ENCODE data around the gene THOC2.
"Not testable (repeated sequence)": the region's sequence is repeated elsewhere in the genome, so short reads cannot be mapped to it uniquely, and the experiment has no call there.

The THOC2 gene

DNA sequence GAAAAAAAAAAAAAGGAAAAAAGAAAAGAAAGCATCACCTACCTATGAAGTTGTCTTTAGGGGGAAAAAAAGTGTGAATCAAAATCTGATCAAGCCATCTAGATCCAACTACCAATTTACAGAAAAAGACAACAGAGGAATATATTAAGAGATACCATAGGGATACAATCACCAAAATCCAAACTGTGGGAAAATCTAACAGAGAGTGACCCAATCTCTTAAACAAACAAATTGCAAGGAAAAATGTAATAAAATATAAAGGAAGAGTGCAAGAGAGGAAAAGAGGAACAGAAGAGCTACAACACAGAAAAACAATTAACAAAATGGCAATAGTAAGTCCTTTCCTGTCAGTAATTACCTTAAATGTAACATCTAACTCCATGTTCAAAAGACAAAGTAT lies 19.0 kb downstream of the THOC2 start:
- Histone ChIP-seq H3K9me3 (ENCODE audit: control insufficient read depth in 1 of 2, low read length in 2 of 2) (no peaks in the 10 kb centered on the region), H3K27me3 (ENCODE audit: control insufficient read depth in 1 of 2, insufficient read depth in 2 of 2, low read length in 2 of 2) (no peaks in the 10 kb centered on the region), H3K9ac (ENCODE audit: low read depth in 1 of 2, low read length in 2 of 2) (no peak overlapping the region), H3K36me3 (ENCODE audit: control insufficient read depth in 1 of 2, insufficient read depth in 2 of 2, low read length in 2 of 2) (no peaks in the 10 kb centered on the region), H3K4me1 (ENCODE audit: control insufficient read depth in 1 of 2, insufficient read depth in 2 of 2, low read length in 2 of 2) (no peaks in the 10 kb centered on the region), H3K4me3 (ENCODE audit: low read depth in 1 of 2, low read length in 2 of 2) (no peak overlapping the region), H3K27ac (ENCODE audit: low read depth, low read length) (no peak overlapping the region)

DNA sequence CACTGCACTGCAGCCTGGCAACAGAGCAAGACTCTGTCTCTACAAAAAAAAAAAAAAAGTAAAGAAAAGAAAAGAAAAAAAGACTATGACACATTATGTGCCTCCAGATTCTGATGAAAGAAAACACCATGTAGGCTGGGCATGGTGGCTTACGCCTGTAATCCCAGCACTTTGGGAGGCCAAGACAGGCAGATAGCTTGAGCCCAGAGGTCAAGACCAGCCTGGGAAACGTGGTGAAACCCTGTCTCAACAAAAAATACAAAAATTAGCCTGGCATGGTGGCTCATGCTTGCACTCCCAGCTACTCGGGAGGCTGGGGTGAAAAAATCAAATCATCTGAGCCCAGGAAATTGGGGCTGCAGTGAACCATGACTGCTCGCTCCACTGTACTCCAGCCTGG lies 19.4 kb downstream of the THOC2 start:
- no peak overlapping the region for H3K27ac ChIP-seq (ENCODE audit: low read depth, low read length)
- H3K36me3 ChIP-seq (ENCODE audit: control insufficient read depth in 1 of 2, insufficient read depth in 2 of 2, low read length in 2 of 2) = no peaks in the 10 kb centered on the region
- no peak overlapping the region for H3K4me3 ChIP-seq (ENCODE audit: low read depth in 1 of 2, low read length in 2 of 2)

DNA sequence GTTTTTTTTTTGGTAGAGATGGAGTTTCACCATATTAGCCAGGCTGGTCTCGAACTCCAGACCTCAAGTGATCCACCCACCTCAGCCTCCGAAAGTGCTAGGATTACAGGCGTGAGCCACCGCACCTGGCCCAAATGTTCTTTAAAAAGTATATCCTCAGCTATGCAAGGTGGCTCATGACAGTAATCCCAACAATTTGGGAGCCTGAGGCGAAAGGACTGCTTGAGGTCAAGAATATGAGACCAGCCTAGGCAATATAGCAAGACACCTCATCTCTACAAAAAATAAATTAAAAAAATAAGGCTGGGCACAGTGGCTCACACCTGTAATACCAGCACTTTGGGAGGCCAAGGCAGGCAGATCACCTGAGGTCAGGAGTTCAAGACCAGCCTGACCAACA lies 21.7 kb downstream of the THOC2 start:
- not testable (repeated sequence) for H3K4me1 ChIP-seq (ENCODE audit: control insufficient read depth in 1 of 2, insufficient read depth in 2 of 2, low read length in 2 of 2); H3K27ac ChIP-seq (ENCODE audit: low read depth, low read length); H3K9ac ChIP-seq (ENCODE audit: low read depth in 1 of 2, low read length in 2 of 2); H3K9me3 ChIP-seq (ENCODE audit: control insufficient read depth in 1 of 2, low read length in 2 of 2); H3K4me3 ChIP-seq (ENCODE audit: low read depth in 1 of 2, low read length in 2 of 2); H3K36me3 ChIP-seq (ENCODE audit: control insufficient read depth in 1 of 2, insufficient read depth in 2 of 2, low read length in 2 of 2); H3K27me3 ChIP-seq (ENCODE audit: control insufficient read depth in 1 of 2, insufficient read depth in 2 of 2, low read length in 2 of 2)

More for the DNA sequence above, 19.4 kb downstream of the THOC2 start:
- H3K4me1 ChIP-seq (ENCODE audit: control insufficient read depth in 1 of 2, insufficient read depth in 2 of 2, low read length in 2 of 2) = no peaks in the 10 kb centered on the region
- H3K9ac ChIP-seq (ENCODE audit: low read depth in 1 of 2, low read length in 2 of 2) = no peak overlapping the region
- no peaks in the 10 kb centered on the region for H3K9me3 ChIP-seq (ENCODE audit: control insufficient read depth in 1 of 2, low read length in 2 of 2)
- no peaks in the 10 kb centered on the region for H3K27me3 ChIP-seq (ENCODE audit: control insufficient read depth in 1 of 2, insufficient read depth in 2 of 2, low read length in 2 of 2)

DNA sequence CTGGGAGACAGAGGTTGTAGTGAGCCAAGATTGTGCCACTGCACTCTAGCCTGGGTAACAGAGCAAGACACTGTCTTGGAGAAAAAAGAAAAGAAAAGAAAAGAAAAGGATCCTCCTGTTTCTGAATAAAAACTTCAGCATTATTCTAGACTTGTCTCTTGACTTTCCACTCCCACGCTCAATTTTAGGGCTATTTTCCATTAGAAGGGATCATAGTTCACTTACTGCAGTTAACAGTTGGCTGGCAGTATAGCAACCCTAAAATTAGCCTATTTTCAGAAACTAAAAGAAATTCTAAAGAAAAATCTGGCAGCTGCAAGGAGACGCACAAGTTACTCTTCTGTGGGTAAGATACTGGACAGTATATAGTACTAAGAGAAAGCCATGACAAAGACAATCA lies 28.1 kb downstream of the THOC2 start:
- Histone ChIP-seq H3K9ac (ENCODE audit: low read depth in 1 of 2, low read length in 2 of 2) (no peak overlapping the region), H3K36me3 (ENCODE audit: control insufficient read depth in 1 of 2, insufficient read depth in 2 of 2, low read length in 2 of 2) (no peaks in the 10 kb centered on the region), H3K27me3 (ENCODE audit: control insufficient read depth in 1 of 2, insufficient read depth in 2 of 2, low read length in 2 of 2) (no peaks in the 10 kb centered on the region), H3K4me3 (ENCODE audit: low read depth in 1 of 2, low read length in 2 of 2) (no peak overlapping the region), H3K4me1 (ENCODE audit: control insufficient read depth in 1 of 2, insufficient read depth in 2 of 2, low read length in 2 of 2) (no peaks in the 10 kb centered on the region), H3K27ac (ENCODE audit: low read depth, low read length) (no peak overlapping the region), H3K9me3 (ENCODE audit: control insufficient read depth in 1 of 2, low read length in 2 of 2) (no peaks in the 10 kb centered on the region)

DNA sequence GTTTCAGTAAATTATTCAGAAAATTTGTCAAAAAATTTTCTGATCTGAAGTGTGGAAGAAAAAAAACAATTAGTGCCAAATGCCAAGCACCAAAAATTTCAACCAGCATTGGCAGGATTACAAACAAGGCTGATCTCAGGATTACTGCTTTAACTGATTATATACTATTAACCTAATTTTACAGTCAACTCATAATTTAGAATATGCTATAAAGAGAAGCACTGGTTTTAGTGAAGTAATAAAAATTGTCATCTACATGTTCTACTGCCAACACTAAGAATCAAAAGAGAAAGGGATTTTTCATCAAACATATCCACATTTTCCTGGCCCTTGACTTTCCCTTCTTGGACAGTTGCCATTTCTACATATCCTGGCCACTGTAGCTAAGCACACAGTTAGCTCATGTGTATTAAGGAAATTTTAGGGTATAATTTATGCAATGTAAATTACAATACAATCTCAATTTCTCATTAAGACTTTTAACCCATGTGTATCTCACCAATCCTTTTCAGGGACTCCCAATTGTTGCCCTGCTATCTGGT lies 33.8 kb downstream of the THOC2 start:
- no peaks in the 10 kb centered on the region for H3K27me3 ChIP-seq (ENCODE audit: control insufficient read depth in 1 of 2, insufficient read depth in 2 of 2, low read length in 2 of 2)
- no peak overlapping the region for H3K9ac ChIP-seq (ENCODE audit: low read depth in 1 of 2, low read length in 2 of 2)
- no peaks in the 10 kb centered on the region for H3K4me1 ChIP-seq (ENCODE audit: control insufficient read depth in 1 of 2, insufficient read depth in 2 of 2, low read length in 2 of 2)
- no peaks in the 10 kb centered on the region for H3K36me3 ChIP-seq (ENCODE audit: control insufficient read depth in 1 of 2, insufficient read depth in 2 of 2, low read length in 2 of 2)
- no peak overlapping the region for H3K27ac ChIP-seq (ENCODE audit: low read depth, low read length)
- H3K9me3 ChIP-seq (ENCODE audit: control insufficient read depth in 1 of 2, low read length in 2 of 2) = no peaks in the 10 kb centered on the region
- no peak overlapping the region for H3K4me3 ChIP-seq (ENCODE audit: low read depth in 1 of 2, low read length in 2 of 2)

DNA sequence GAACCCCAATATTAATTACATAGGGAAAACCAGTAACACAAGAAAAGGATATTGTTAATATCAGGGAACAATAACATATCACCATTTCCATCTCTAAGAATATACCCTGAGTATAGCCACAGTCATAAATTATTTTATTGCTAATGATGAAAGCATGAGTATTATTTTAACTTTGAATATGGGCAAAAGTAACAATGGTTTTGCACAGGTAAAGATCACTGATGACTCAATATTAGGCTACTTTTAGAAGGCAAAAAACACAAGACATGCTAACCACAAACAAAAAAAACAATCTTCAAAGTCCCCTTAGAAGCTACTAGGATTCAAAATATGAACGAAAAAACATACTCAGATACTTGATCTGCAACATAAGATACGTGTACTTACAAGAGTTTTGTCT lies 36.5 kb downstream of the THOC2 start:
- Histone ChIP-seq H3K4me3 (ENCODE audit: low read depth in 1 of 2, low read length in 2 of 2) (no peak overlapping the region), H3K27ac (ENCODE audit: low read depth, low read length) (no peak overlapping the region), H3K36me3 (ENCODE audit: control insufficient read depth in 1 of 2, insufficient read depth in 2 of 2, low read length in 2 of 2) (no peaks in the 10 kb centered on the region), H3K9me3 (ENCODE audit: control insufficient read depth in 1 of 2, low read length in 2 of 2) (no peaks in the 10 kb centered on the region), H3K27me3 (ENCODE audit: control insufficient read depth in 1 of 2, insufficient read depth in 2 of 2, low read length in 2 of 2) (no peaks in the 10 kb centered on the region), H3K4me1 (ENCODE audit: control insufficient read depth in 1 of 2, insufficient read depth in 2 of 2, low read length in 2 of 2) (no peaks in the 10 kb centered on the region), H3K9ac (ENCODE audit: low read depth in 1 of 2, low read length in 2 of 2) (no peak overlapping the region)

DNA sequence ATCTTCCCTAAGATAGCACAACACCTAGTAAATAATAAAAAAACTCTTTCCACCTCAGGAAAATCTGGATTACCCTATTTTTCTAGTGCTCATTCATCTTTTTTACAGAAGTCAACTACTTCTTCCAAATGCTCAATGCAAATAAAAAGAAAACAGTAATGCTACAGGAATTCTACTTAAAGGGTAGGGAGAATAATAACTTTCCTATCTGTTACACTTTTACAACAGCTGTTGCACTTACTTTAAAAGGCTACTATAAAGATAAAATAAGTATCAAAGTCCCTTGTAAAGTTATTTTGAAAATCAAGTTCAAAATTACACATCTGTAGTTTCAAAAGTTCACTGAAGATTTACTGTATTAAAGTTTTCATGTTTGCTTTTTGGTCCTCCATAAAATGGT lies 37.6 kb downstream of the THOC2 start:
- H3K36me3 ChIP-seq (ENCODE audit: control insufficient read depth in 1 of 2, insufficient read depth in 2 of 2, low read length in 2 of 2) = no peaks in the 10 kb centered on the region
- no peaks in the 10 kb centered on the region for H3K27me3 ChIP-seq (ENCODE audit: control insufficient read depth in 1 of 2, insufficient read depth in 2 of 2, low read length in 2 of 2)
- H3K9ac ChIP-seq (ENCODE audit: low read depth in 1 of 2, low read length in 2 of 2) = no peak overlapping the region
- no peak overlapping the region for H3K27ac ChIP-seq (ENCODE audit: low read depth, low read length)
- no peak overlapping the region for H3K4me3 ChIP-seq (ENCODE audit: low read depth in 1 of 2, low read length in 2 of 2)
- H3K9me3 ChIP-seq (ENCODE audit: control insufficient read depth in 1 of 2, low read length in 2 of 2) = no peaks in the 10 kb centered on the region
- H3K4me1 ChIP-seq (ENCODE audit: control insufficient read depth in 1 of 2, insufficient read depth in 2 of 2, low read length in 2 of 2) = no peaks in the 10 kb centered on the region

DNA sequence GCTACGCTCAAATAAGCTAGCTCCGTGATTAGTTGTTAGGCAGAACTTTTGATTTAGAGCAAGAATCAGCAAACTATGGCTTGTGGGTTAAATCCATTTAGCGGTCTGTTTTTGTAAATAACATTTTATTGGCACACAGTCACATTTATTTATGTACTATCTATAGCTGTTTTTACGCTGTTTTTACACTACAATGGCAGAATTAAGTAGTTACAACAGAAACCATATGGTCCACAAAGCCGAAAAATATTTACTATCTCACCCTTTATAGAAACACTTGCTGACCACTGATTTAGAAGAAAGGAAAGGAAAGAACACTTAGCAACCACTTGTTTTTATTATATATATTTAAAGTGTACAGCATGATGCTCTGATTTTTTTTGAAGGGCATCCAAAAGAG lies 41.1 kb downstream of the THOC2 start:
- H3K36me3 ChIP-seq (ENCODE audit: control insufficient read depth in 1 of 2, insufficient read depth in 2 of 2, low read length in 2 of 2) = no peaks in the 10 kb centered on the region
- no peak overlapping the region for H3K27ac ChIP-seq (ENCODE audit: low read depth, low read length)
- H3K4me1 ChIP-seq (ENCODE audit: control insufficient read depth in 1 of 2, insufficient read depth in 2 of 2, low read length in 2 of 2) = peaks cover 0 to 3% of the 10 kb centered on the region in 2 donors
- H3K9ac ChIP-seq (ENCODE audit: low read depth in 1 of 2, low read length in 2 of 2) = no peak overlapping the region
- H3K4me3 ChIP-seq (ENCODE audit: low read depth in 1 of 2, low read length in 2 of 2) = no peak overlapping the region
- H3K27me3 ChIP-seq (ENCODE audit: control insufficient read depth in 1 of 2, insufficient read depth in 2 of 2, low read length in 2 of 2) = no peaks in the 10 kb centered on the region
- H3K9me3 ChIP-seq (ENCODE audit: control insufficient read depth in 1 of 2, low read length in 2 of 2) = no peaks in the 10 kb centered on the region

DNA sequence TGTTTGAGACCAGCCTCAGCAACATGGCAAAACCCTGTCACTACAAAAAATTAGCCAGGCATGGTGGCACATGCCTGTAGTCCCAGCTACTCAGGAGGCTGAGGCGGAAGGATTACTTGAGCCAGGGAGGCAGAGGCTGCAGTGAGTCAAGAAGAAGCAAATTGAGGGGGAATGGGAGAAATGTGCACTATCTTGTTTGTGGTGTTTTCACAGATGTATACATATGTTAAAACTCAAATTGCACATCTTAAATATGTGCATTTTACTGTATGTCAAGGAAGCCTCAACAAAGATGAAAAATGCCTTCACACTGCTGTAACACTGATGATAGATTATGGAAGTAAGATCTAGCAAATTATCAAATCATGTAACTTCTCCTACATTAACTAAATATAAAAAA lies 44.3 kb downstream of the THOC2 start:
- H3K36me3 ChIP-seq (ENCODE audit: control insufficient read depth in 1 of 2, insufficient read depth in 2 of 2, low read length in 2 of 2) = peaks cover 0 to 2% of the 10 kb centered on the region in 2 donors
- peaks cover 0 to 3% of the 10 kb centered on the region in 2 donors for H3K4me1 ChIP-seq (ENCODE audit: control insufficient read depth in 1 of 2, insufficient read depth in 2 of 2, low read length in 2 of 2)
- H3K9me3 ChIP-seq (ENCODE audit: control insufficient read depth in 1 of 2, low read length in 2 of 2) = no peaks in the 10 kb centered on the region
- H3K9ac ChIP-seq (ENCODE audit: low read depth in 1 of 2, low read length in 2 of 2) = no peak overlapping the region
- H3K27me3 ChIP-seq (ENCODE audit: control insufficient read depth in 1 of 2, insufficient read depth in 2 of 2, low read length in 2 of 2) = no peaks in the 10 kb centered on the region
- H3K27ac ChIP-seq (ENCODE audit: low read depth, low read length) = no peak overlapping the region
- H3K4me3 ChIP-seq (ENCODE audit: low read depth in 1 of 2, low read length in 2 of 2) = no peak overlapping the region

DNA sequence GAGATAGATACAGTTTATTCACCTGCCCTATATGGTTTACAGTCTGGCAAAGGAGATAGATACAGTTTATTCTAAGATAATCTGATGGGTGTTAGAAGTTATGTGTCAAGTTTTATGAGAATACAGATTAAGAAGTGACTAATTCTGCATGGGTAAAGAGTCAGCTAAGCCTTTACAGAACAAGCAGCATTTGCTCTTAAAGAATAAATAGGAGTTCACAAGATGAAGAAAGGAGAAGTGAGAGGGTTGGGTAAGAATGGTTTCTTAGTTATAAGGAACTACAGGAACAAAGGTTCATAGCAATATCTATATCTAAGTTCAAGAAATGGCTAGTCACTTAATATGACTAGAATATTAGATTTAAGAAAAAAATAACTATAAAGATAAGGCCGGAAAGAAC lies 47.6 kb downstream of the THOC2 start:
- H3K4me1 ChIP-seq (ENCODE audit: control insufficient read depth in 1 of 2, insufficient read depth in 2 of 2, low read length in 2 of 2) = peaks cover 0 to 3% of the 10 kb centered on the region in 2 donors
- peaks cover 0 to 2% of the 10 kb centered on the region in 2 donors for H3K36me3 ChIP-seq (ENCODE audit: control insufficient read depth in 1 of 2, insufficient read depth in 2 of 2, low read length in 2 of 2)
- no peak overlapping the region for H3K4me3 ChIP-seq (ENCODE audit: low read depth in 1 of 2, low read length in 2 of 2)
- no peaks in the 10 kb centered on the region for H3K27me3 ChIP-seq (ENCODE audit: control insufficient read depth in 1 of 2, insufficient read depth in 2 of 2, low read length in 2 of 2)
- H3K9ac ChIP-seq (ENCODE audit: low read depth in 1 of 2, low read length in 2 of 2) = no peak overlapping the region
- no peak overlapping the region for H3K27ac ChIP-seq (ENCODE audit: low read depth, low read length)
- no peaks in the 10 kb centered on the region for H3K9me3 ChIP-seq (ENCODE audit: control insufficient read depth in 1 of 2, low read length in 2 of 2)

DNA sequence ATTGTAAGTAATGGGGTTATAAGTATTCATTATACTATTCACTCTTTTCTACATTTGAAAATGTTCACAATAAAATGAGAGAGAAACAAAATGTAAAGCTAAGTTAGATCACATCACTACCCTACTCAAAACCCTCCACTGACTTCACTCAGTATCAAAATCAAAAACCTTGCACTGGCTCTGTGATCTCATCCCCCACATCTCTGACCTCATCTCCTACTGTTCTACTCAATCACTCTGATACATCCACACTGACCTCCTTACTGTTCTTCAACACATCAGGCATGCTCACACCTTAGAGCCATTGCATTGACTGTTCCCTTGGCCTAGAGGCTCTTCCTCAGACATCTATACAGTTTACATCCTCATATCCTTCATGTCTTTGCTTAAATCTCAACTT lies 50.7 kb downstream of the THOC2 start:
- Histone ChIP-seq H3K27ac (ENCODE audit: low read depth, low read length) (no peak overlapping the region), H3K27me3 (ENCODE audit: control insufficient read depth in 1 of 2, insufficient read depth in 2 of 2, low read length in 2 of 2) (no peaks in the 10 kb centered on the region), H3K36me3 (ENCODE audit: control insufficient read depth in 1 of 2, insufficient read depth in 2 of 2, low read length in 2 of 2) (peaks cover 0 to 18% of the 10 kb centered on the region in 2 donors), H3K9ac (ENCODE audit: low read depth in 1 of 2, low read length in 2 of 2) (no peak overlapping the region), H3K9me3 (ENCODE audit: control insufficient read depth in 1 of 2, low read length in 2 of 2) (no peaks in the 10 kb centered on the region), H3K4me1 (ENCODE audit: control insufficient read depth in 1 of 2, insufficient read depth in 2 of 2, low read length in 2 of 2) (no peaks in the 10 kb centered on the region), H3K4me3 (ENCODE audit: low read depth in 1 of 2, low read length in 2 of 2) (no peak overlapping the region)
